Ovary (tissue), 3 donors: ENCODE results near the gene GPD2.

Experiments
- CTCF ChIP-seq, 3 donors: fragments of 450-650 bp in 2 of 3; fragments of 200-600 bp in 1 of 3; IDR thresholded peaks; one replicate each; pipeline versions ENCODE4 v1.5.1 to v1.8.0; 2016 to 2022; ENCODE audit warnings: antibody characterized with exemption in 3 of 3, mild to moderate bottlenecking in 1 of 3
- EP300 ChIP-seq: sonication (generic); formaldehyde crosslinking; IDR thresholded peaks from one replicate; pipeline ENCODE4 v1.6.1; 2017; ENCODE audit warnings: antibody characterized with exemption
- donor health status: DM: no; HTN: no; CAD: no.

- no peak for TF ChIP-seq EP300
- no peak for TF ChIP-seq CTCF (IDR thresholded peaks at IDR 0.05)
These were observed 165.8 kb downstream of the GPD2 start for GRCh38 chr2:156601855-156602551.
